NCI-H128 (cell line): Measurements from ENCODE around the gene TSPAN5.
A peak's percentile ranks its signal among the peaks of the same experiment; 100 is the strongest.
"Not testable (repeated sequence)": the region's sequence is repeated elsewhere in the genome, so short reads cannot be mapped to it uniquely, and the experiment has no call there.

Source experiments
- DNase-seq: peaks from one replicate; lab custom pipeline; 2025; ENCODE audit not compliant: unreplicated experiment; lab: John Stamatoyannopoulos, UW

The TSPAN5 gene

DNA sequence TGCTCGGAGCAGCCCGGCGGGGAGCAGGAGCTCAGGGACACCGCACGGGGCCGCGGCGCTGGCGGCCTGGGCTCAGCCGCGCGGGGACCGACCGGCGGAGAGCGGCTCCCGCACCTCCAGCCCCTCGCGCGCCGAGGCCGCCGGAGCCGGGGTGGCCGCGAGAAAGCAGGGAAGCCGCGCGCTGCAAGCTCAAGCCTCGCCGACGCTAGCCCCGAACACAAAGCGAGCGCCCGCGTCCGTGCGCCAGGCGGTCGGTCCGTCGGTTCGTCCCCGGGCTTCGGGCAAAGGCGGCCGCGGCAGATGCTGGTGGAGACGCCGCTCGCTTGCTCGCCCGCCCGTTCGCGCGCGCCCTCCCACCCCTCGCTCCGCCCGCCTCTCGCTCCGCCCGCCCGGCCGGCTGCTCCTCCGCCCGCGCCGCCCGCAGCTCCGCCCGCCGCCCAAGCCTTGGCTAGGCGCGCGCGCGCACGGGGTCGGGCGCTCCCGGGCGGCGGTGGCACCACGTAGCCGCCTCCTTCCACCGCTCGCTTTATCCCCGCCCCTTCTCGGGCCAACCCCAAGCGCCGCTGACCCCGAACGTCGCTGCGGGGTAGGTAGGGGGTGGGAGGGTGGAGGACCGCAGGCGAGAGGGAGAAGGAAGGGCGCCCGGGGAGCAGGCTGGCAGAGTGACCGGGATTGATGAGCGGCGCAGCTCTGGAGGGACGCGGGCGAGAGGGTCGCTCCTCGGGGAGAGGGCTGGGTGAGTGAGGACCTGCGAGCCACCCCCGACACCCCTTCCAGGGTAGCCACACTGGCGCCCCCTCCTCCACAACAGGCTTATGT is at the start of gene TSPAN5:
TSS of gene TSPAN5 (minus strand) at position 325 of the 819 bp plus-strand sequence.
- DNase-seq: peak; percentile 26

DNA sequence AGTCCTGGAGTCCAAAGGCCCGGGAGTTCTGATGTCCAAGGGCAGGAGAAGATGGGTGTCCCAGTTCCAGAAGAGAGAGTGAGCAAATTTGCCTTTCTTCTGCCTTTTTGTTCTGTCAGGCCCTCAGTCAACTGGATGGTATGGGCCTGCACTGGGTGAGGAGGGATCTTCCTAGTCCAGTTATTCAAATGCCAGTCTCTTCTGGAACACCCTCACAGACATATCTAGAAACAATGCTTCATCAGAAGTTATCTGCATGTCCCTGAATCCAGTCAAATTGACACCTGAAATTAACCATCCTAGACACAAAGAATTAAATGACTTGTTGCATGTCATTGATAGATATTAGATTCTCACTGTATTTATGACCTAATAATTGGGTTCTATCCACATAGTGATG is 48.5 kb upstream of the TSPAN5 start:
- no peak for DNase-seq

DNA sequence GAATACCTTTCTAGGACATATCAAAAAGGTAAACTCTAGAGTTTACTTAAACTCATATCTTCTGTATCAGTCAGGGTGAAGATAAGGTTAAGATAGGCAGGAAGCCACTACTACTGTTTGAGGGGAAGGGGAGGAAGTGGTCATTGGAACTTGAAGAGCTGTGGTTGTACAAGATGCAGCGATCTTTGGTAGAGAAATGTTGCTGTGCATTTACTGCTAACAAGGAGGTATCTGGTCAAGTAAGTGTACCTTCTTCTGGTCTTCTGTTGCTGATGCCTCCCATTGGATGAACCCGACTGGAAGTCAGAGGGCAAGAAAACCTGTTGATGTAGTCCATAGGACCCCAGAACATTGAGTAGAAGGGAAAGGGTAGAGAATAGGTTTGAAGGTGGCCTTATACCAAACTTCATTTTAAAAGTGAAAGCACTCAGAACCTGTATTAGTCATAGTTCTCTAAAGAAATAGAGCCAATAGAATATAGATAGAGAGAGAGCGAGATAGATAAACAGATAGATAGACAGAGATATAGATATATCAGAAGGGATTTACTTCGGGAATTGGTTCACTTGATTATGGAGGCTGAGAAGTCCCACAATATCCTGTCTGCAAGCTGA is 47.9 kb upstream of the TSPAN5 start:
- DNase-seq: no peak

DNA sequence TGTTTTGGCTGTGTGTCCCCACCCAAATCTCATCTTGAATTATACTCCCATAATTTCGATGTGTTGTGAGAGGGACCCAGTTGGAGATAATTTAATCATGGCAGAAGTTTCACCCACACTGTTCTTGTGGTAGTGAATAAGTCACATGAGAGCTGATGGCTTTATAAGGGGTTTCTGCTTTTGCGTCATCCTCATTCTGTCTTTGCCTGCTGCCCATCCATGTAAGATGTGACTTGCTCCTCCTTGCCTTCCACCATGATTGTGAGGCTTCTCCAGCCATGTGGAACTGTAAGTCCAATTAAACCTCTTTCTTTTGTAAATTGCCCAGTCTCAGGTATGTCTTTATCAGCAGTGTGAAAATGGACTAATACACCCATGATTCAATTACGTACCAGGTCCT is 47.2 kb upstream of the TSPAN5 start:
- not testable (repeated sequence) for DNase-seq

DNA sequence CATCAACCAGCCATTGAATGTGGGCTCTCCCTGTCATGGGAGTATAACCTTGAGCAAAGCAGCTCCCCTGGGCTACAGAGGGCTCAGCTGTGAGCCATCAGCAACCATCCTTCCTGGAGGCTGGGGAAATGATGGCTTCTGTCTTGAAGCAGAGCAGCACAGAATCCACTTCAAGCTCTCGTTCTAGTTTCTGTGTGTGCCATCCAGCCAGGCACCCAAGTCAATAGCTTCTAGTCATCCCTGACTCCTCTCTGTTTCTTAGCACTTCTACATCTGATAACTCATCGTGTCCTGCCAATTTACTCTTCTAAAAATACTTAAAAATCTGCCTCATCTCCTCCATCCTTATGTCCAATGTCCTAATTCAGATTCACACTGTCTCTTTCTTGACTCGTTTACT is 42.2 kb upstream of the TSPAN5 start:
- DNase-seq: no peak

DNA sequence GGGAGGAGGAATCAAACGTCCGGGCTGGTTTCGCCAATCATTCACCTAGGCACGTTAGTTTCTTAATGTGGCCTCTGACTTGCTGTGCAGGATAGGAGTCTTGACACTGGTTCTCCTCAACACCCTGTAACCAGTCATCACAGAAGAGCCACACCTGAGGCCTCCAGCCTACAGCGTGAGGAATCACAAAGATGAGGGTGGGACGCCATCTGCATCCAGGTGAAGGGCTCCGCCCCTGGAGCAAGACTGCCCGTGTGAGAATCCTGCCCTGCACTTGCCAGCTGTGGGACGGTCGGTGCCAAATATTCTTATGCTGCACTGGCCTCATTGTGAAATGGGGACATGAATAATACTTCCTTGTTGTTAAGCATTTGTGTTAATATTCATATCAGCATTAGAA is 35.7 kb upstream of the TSPAN5 start:
- no peak for DNase-seq

DNA sequence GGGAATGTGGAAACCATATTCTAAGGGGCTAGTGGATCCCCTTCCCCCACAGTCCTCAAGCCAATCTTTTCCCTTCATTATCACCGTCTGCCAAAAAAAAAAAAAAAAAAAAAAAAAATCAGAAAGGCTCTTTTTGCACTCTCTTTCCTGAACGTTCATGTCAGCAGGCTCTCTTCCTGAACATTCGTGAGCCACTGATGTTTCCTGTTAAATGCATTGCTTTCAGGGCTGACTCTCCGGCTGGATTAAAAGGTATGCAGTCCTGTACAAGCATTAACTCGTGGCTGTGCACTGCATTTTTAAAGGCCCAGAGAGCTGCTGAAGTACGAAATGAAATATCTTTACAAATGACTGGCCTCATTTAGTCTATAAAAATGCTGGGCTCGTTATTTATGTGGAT is 34.0 kb upstream of the TSPAN5 start:
- DNase-seq: no peak

DNA sequence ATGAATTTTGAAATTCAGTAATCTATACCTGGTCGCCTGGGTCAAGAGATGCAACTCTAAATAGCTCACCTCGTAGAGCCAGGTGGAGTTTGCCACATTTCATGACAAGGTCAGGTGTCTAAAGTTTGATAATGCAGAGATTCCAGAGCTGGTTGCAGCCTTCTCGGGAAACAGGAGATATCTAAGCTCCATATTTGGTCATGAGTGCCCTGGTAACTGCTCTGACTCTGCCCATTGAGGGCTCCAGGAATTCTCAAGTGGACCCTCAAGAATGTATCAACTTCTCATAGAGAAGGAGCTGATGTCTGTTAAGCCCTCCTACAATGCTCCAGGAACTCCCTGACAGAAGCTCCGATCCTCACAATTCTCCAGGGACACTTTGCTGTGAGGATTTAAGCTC is 33.2 kb upstream of the TSPAN5 start:
- no peak for DNase-seq

DNA sequence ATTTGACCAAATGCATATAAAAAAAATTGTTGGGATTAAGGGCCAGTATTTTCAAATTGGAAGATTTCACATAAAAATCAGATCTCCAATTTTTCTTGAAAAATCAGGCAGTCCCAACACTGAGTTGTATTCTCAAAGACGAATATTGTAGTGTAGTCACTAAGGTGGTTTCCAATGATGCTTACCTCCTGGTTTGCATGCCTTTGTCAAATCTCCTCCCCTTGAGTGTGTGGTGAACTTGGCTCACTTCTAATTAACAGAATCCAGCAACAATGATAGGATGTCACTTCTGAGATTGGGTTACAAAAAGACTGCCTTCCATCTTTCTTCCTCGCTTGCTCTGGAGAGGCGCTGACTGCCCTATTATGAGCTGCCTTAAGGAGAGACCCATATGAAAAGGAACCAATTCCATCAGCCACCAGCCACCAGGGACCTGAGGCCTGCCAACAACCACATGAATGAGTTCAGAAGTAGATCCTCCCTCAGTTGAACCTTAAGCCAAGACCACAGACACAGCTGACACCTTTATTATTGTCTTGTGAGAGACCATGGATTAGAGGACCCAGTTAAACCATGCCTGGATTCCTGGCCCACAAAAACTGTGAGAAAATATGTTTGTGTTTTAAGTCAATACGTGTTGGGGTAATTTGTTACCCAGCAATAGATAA is 31.2 kb upstream of the TSPAN5 start:
- DNase-seq: no peak

DNA sequence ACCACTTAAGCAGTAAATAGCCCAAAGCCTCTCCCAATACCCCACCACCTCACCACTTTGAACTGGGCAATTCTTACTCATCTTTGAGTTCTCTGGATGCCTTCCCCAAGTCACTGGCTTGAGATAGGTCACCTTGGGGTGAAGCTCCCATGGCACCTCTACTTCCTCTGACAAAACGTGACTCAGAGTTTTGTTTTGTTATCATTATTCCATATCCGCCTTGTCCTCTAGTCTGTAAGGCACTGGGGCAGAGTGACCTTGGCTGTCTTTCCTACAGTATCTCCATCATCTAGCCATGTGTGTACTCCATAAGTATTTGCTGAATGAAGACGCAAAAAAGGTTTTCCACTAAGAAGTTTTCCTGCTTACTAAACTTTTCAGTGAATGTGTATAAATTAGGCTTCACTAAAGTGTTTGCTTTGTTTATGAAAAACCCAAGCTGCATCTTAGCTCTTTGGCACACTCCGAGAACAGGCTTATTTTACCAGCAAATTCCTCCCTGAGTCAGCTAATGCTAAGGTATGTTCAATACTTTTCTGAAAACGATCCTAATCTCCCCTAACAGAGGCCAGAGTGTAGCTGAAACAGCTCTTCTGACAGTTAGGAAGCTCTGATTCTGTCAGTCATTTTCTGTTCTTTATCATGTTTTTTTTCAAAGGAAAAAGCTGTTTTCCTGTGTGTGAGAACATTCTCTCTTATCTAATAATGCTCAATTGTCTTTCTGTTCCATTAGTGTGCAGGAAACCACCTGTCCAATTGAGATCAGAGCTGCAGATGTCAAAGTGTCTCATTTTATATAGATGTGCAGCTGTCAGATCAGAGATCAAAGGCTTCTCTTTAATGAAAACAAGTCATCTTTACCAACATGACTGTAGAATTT is 30.2 kb upstream of the TSPAN5 start:
- no peak for DNase-seq

DNA sequence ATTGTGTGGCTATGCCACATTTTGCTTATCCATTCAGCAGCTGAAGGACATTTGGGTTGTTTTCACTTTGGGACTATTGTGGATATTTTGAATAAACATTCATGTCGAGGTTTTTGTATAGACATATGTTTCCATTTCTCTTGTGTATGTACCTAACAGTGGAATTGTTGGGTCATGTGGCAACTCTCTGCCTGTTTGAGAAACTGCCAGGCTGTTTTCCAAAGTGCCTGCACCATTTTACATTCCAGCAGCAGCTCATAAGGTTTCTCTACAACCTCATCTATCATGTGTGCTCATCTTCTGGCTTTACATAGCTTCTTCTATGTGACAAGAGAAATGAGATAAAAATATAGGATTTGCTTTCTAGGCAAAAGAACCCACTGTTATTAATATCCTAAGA is 29.5 kb upstream of the TSPAN5 start:
- DNase-seq: no peak

DNA sequence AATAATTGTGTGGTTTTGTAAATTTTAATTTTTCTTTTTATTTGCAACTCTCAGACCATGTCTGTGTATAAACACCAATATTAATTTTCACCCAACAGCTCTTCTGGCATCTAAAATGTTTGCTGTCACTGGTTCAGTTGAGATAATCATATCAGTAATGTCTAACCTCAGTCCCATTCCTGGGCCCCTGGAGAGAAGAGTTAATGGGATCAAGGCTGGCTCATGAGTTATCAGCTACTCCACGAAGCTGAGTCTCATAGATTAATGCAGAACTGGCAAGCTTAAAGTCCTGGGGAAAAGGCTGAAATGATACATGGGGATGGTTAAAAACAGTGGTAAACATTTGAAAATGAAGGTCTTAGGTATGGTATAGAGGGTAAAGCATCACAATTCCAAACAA is 28.4 kb upstream of the TSPAN5 start:
- DNase-seq: no peak

DNA sequence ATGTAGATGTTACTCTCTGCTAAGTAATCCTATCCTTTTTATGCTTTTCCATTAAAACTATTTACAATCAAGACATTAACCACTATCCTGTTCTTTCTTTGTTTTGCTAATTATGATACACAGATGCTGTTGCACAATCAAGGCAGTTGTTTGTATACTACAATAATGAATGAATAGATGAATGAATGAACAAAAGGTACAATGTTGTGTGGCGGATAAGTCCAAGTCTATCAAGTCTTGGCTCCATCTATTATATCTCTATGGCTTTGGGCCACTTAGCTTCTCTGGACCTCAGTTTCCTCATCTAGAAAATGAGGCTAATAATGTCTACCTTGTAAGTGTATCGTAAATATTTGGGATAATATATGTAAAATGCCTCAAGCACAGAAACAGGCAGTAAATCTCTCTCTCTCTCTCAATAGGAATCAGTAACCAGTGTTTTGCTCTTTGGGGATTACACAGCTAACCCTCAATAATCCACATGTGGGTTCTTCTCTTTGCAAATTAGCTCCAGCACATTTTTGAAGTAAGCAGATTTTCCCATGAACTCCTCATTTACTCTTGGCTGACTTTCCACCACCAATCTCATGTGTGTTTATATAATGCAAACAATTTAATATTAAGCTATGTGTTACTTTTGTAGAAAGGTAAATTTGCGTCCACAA is 27.8 kb upstream of the TSPAN5 start:
- no peak for DNase-seq

DNA sequence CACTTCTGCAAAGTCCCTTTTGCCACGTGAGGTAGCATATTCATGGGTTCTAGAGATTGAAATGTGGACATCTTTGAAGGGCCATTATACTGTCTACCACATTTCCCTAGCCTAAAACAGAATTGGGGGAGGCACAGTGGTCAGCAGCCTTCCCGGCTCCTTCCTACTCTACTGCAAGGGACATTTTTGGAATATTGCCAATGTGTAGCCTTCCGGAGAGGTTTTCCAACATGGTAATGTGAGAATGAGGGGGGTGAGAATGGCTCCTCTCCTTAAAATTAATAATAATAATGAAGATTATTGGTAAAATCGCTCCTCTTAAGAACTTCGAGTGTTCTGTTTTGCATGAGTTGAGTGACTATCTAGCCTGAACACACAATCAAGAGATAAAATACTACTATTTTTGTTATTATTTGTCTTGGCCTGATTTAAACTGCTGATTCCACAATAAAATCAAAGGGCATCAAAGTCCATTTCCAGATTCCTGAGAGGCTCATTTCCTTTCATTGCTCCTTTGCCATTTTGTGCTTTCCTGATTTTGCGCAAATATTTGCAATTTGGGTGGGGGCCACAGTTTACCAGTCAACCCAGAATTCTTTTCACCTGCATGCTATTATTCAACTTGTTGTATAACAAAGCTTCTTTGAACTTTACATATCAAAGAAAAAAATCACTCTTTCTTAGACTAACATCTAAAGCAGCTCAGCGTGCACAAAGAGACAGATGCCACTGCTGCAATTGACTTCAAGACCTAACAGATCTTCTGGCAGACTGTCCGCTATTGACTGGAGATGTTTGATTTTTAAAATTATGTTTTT is 27.0 kb upstream of the TSPAN5 start:
- DNase-seq: no peak

DNA sequence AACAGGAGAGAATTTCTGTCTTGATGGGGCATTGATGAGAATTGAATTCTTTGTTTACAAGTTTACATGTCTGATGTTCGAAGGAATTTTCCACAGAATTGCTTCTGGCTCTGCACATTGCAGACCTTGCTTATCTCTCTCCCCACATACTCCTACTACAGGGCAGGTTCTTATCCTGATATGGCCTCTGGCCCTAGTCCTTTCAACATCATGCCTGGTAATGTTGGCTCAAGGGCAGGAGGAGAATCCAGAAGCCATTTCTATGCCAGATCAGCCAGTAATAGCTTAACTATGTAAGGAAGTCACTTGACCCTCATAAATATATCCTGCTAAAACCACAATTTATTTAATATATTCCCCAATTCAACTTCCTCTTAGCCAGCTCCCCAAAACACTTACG is 24.3 kb upstream of the TSPAN5 start:
- no peak for DNase-seq

DNA sequence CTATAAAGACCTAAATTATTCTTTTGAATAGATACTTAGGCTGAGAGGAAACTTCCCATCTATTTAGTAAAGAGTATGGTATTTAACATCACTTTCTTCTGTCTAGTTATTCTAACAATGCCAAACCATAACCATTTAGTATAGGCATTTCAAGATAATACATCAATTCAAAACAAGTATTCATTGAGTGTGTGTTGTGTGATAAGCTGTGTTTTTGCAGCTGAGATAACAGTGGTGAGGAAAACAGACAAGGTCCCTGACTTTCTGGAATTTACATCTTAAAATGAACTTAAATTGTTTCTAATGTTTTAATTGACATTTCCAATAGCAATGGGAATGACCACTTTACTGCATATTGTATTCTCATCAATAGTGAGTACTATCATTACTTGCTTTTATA is 22.4 kb upstream of the TSPAN5 start:
- DNase-seq: no peak

DNA sequence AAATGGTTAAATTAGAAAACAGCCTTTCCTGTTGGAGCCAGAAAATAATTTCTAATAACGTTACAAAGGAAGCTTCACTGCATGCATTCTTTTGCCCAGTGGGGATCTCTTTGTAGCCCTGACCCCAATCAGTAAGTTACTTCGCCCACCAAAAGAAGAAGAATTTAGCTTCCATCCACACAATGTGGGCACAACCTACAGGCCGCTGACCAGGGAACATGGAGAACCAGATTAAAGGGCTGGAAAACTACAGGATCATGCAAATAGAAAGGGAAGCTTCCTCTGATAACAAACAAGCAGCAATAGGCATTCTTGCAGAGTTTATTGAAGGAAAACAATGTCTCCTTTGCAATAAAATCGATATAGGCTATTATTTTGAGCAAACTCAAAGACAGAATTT is 21.3 kb upstream of the TSPAN5 start:
- DNase-seq: no peak

DNA sequence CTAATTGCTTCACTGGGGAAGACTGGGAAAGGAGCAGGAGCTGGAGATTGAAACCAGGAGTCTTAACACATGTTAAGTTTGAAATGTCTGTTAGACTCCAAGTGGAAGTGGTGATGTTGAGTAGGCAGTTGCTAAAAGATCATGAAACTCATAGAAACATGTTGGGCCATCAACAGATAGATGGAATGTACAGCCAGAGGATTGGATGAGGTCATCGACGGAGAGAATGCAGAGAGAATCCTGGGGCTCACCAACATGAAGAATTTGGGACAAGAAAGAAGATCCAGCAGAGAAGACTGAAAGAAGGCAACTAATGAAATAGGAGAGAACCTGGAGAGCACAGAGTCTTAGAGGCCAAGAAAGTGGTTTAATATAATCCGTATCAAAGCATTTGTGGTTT is 19.4 kb upstream of the TSPAN5 start:
- no peak for DNase-seq

DNA sequence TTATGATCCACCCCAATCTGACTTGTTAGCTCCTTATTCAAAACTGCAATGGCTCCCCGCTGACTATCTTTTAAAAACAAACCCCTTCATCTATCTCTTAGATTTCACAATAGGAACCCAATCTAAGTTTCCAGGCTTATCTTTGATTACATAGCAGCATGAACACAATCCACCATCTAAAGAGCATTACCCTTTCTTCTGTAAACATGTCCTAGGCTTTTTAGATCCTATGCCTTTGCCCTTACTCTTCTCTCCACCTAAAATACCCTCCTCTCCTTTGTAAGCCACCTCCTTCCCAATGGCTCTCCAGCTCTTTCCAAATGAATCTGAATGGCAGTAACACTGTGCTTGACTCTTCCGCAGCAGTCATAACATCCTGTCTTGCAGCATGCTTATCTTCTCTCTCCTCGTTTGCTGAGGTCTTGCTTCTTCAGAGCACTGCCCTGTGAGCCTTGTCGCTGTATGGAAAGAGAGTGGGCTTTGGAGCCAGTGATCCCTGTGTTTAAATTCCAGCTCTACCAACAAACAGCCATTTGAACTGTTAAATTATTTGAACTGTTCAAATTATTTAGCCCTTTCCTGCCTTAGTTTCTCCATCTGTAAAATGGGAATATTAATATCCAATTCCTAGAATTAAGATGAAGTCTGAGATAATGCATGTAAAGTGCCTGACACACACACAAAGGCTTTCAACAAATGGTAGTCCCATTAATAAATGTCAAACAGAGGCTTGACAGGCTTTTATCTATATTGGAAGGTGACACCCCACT is 16.2 kb upstream of the TSPAN5 start:
- DNase-seq: no peak
